Gastroesophageal sphincter (tissue), 3 donors: ENCODE results near the gene TRERF1.

Experiments used
- EP300 ChIP-seq: sonication (generic); formaldehyde crosslinking; IDR thresholded peaks from one replicate; pipeline ENCODE4 v1.6.1; 2017; ENCODE audit warnings: antibody characterized with exemption, mild to moderate bottlenecking
- POLR2A ChIP-seq, 2 donors: fragments of 450-650 bp; IDR thresholded peaks; one replicate each; pipeline ENCODE4 v1.6.1; 2017; ENCODE audit warnings: antibody characterized with exemption in 2 of 2, mild to moderate bottlenecking in 2 of 2, moderate library complexity in 1 of 2
- TF ChIP-seq, protein P1 (sequence below), 4 experiments: fragments of 200-600 bp in 2 of 4; fragments of 450-650 bp in 2 of 4; sonication (generic) in 1 of 4; IDR thresholded peaks; one replicate each; pipeline ENCODE4 v1.5.1; 2017 to 2019; ENCODE audit warnings: antibody characterized with exemption in 4 of 4, mild to moderate bottlenecking in 2 of 4, moderate library complexity in 2 of 4

DNA sequence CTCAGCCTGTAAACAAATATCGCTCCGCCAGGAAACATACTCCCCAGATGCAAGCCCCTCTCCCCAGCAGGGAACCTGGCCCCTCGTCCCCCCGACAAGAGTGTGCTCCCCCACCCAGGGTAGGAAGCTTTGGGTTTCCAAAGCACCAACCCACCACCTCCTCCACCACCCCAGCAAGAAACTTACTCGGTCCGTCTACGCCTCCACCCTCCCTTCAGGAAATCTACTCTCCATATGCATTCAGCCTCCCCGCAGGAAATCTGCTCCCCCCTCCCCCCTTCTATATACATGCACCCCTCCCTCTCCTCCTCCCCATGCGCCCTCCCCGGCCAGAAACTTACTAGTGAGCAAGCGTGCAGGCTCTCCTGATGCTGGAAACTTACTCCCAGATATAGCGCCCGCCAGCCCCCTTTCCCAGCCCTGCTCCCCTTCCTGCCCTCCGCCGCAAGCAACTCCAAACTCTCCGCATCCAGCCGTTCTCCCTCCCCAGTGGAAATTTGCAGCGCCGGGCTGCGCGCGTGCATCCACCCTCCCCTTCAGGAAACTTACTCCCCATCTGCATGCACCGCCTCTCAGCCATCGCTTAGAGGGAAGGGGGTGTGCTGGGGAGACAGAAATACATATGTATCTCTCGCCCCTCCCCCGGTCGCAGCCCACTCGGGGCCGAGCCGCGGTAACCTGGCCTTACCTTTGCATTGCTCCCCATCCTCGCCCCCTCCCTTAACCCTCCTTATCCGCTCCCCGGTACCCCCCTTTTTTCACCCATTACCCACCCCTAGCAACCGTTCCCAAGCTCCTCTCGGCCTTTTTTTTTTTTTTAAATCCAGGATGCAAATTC, at the start of gene TRERF1:
- no peak for TF ChIP-seq EP300
- TF ChIP-seq, protein P1, sequence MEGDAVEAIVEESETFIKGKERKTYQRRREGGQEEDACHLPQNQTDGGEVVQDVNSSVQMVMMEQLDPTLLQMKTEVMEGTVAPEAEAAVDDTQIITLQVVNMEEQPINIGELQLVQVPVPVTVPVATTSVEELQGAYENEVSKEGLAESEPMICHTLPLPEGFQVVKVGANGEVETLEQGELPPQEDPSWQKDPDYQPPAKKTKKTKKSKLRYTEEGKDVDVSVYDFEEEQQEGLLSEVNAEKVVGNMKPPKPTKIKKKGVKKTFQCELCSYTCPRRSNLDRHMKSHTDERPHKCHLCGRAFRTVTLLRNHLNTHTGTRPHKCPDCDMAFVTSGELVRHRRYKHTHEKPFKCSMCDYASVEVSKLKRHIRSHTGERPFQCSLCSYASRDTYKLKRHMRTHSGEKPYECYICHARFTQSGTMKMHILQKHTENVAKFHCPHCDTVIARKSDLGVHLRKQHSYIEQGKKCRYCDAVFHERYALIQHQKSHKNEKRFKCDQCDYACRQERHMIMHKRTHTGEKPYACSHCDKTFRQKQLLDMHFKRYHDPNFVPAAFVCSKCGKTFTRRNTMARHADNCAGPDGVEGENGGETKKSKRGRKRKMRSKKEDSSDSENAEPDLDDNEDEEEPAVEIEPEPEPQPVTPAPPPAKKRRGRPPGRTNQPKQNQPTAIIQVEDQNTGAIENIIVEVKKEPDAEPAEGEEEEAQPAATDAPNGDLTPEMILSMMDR (IDR thresholded peaks at IDR 0.05): no peak
- TF ChIP-seq POLR2A (IDR thresholded peaks at IDR 0.05): no peak
